Right lobe of liver (tissue), 6 donors: ENCODE results near the gene CAMK2D. TPM values are rescaled to one million over a fixed set of nuclear protein-coding genes. Genes with fewer than 3 reads are reported as not detected.

Experiments used
- ATAC-seq, 4 donors: fragments of 200-7000 bp; cut with Tn5 transposase; one replicate each; pipeline ENCODE4 v1.9.1; 2020; ENCODE audit warnings: mild to moderate bottlenecking in 4 of 4, moderate library complexity in 4 of 4
- DNase-seq, 3 donors: peaks; one replicate each; pipeline ENCODE4 v3.0.0-alpha.2; 2020
- H3K27ac ChIP-seq, 3 donors: fragments of 200-600 bp; one replicate each; pipeline ENCODE4 v1.8.0; 2022
- H3K27me3 ChIP-seq, 2 donors: fragments of 200-600 bp; one replicate each; pipeline ENCODE4 v1.8.0; 2022
- H3K36me3 ChIP-seq, 4 donors: fragments of 200-600 bp; sonication (generic) in 1 of 4; one replicate each; pipeline versions ENCODE4 v1.5.1 to v1.8.0; 2017 to 2022; ENCODE audit warnings: control low read depth in 1 of 4
- H3K4me1 ChIP-seq, 4 donors: fragments of 200-600 bp; sonication (generic) in 1 of 4; one replicate each; pipeline versions ENCODE4 v1.5.1 to v1.8.0; 2017 to 2022; ENCODE audit warnings: control low read depth in 1 of 4
- H3K4me3 ChIP-seq, 3 donors: fragments of 200-600 bp; one replicate each; pipeline ENCODE4 v1.8.0; 2022
- H3K9me3 ChIP-seq, 4 donors: fragments of 200-600 bp; sonication (generic) in 1 of 4; one replicate each; pipeline versions ENCODE4 v1.5.1 to v1.8.0; 2017 to 2022; ENCODE audit warnings: control low read depth in 1 of 4
- POLR2A ChIP-seq: fragments of 450-650 bp; IDR thresholded peaks from one replicate; pipeline ENCODE4 v1.6.1; 2017; ENCODE audit warnings: antibody characterized with exemption, mild to moderate bottlenecking
- WGBS: methylation state at CpG from one replicate; pipeline ENCODE4 v1.1.6; 2018; ENCODE audit warnings: low coverage, low lambda C conversion rate; ENCODE audit not compliant: insufficient coverage; ENCODE audit errors: missing lambda C conversion rate; 5-methylcytosine and 5-hydroxymethylcytosine counted together
- intact Hi-C, 2 donors: fragments of 100-400 bp; cut with DNase I; formaldehyde crosslinking; loops; one replicate each; pipeline versions ENCODE4 v1.11.2 to v1.14.1; 2022
- total RNA-seq, 6 experiments: library from RNA; depleted of rRNA in 2 of 6; stranded (reverse); fragments of >200 nt in 2 of 6; fragmentation: NEBNext Ultra II Directional in 3 of 6; extraction: Animal tissue kit (Norgen Biotek cat#: 25700) in 3 of 6; gene quantifications; one replicate each; pipeline versions ENCODE4 v1.1.0 to v1.2.4, GENCODE V29; 2016 to 2023
- TF ChIP-seq, protein P1 (sequence below), 4 donors: fragments of 200-600 bp in 3 of 4; fragments of 450-650 bp in 1 of 4; IDR thresholded peaks; one replicate each; pipeline versions ENCODE4 v1.5.1 to v1.8.0; 2016 to 2022; ENCODE audit warnings: antibody characterized with exemption in 4 of 4, mild to moderate bottlenecking in 2 of 4
- donor health status: DM: no; HTN: yes; CAD: no.
- donor health status: DM: no; HTN: no; CAD: no.
- donor health status: DM: no; HTN: no; CAD: no.
- donor health status: DM: no; HTN: yes; CAD: no.
- donor health status: DM: no; HTN: yes; CAD: no.

The CAMK2D gene
- total RNA-seq, 6 experiments from 2014 or later, result 17.0 to 30.6 (median 22.6) TPM

DNA sequence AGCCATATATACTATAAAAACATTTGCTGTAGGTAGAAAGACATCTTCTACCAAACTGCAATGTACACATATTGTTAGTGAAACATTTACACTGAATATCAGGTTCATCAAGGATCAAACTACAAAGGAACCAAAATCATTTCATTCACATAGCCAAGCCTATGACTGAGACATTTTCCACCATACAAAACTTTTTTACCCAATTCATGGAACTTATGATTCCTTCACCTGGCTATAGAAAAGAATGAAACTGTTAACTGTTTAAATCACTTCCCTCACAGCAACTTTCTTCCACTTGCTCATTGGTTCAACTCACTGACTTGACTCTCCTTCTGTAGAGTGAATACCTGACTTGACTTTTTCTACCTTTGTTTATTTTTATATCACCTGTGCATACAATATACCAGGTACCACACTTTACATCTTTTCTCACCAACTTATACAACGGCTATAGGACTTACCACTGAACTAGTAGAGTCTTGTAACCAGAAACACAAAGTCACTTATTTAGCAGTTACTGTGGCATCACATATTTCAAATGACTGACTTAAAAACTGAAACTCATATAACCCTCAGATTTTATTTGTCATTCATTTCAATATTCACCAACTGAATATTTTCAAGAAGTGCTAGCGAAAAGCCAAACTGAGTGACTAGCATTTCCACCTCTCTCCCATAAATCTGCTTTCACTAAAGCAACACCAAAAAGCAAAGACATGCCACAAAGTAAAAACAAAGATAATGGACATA lies 30.9 kb downstream of the CAMK2D start:
- 77% methylated on average over 2 of the region's 2 CpGs for WGBS
- no peak for TF ChIP-seq POLR2A
- TF ChIP-seq, protein P1, sequence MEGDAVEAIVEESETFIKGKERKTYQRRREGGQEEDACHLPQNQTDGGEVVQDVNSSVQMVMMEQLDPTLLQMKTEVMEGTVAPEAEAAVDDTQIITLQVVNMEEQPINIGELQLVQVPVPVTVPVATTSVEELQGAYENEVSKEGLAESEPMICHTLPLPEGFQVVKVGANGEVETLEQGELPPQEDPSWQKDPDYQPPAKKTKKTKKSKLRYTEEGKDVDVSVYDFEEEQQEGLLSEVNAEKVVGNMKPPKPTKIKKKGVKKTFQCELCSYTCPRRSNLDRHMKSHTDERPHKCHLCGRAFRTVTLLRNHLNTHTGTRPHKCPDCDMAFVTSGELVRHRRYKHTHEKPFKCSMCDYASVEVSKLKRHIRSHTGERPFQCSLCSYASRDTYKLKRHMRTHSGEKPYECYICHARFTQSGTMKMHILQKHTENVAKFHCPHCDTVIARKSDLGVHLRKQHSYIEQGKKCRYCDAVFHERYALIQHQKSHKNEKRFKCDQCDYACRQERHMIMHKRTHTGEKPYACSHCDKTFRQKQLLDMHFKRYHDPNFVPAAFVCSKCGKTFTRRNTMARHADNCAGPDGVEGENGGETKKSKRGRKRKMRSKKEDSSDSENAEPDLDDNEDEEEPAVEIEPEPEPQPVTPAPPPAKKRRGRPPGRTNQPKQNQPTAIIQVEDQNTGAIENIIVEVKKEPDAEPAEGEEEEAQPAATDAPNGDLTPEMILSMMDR (IDR thresholded peaks at IDR 0.05), result no peak

DNA sequence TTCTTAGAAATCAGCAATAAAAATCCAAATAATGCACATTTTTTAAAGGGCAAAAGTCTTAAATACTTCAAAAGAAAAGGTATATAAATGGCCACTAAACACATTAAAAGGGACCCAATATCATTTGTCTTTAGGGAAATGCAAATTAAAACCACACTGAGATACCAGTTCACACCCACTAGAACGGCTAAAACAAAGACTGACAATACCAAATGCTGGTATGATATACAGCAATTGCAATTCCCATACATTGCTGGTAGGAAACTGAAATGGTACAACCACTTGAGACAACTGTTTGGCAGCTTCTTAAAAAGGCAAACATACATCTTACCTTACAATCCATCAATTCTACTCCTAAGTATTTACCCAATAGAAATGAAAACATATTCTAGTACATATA lies 33.7 kb downstream of the CAMK2D start:
- 100% methylated on average over 1 of the region's 1 CpG for WGBS
- peaks cover 0 to 7% (median 0%) of the 10 kb centered on the region in 4 donors for H3K4me1 ChIP-seq
- H3K9me3 ChIP-seq, result no peaks in the 10 kb centered on the region
- intact Hi-C loops, result no loop called here
- no peak overlapping the region for H3K4me3 ChIP-seq
- H3K27me3 ChIP-seq, result no peaks in the 10 kb centered on the region
- no peaks in the 10 kb centered on the region for H3K36me3 ChIP-seq
- ATAC-seq (no peak), DNase-seq (no peak)
- H3K27ac ChIP-seq, result no peak overlapping the region
- TF ChIP-seq, protein P1 (IDR thresholded peaks at IDR 0.05), result no peak
- no peak for TF ChIP-seq POLR2A

More for the DNA sequence above, 30.9 kb downstream of the CAMK2D start:
- Histone ChIP-seq H3K4me1 (peaks cover 0 to 7% (median 0%) of the 10 kb centered on the region in 4 donors), H3K36me3 (no peaks in the 10 kb centered on the region), H3K27ac (no peak overlapping the region), H3K4me3 (no peak overlapping the region), H3K9me3 (no peaks in the 10 kb centered on the region), H3K27me3 (no peaks in the 10 kb centered on the region)
- no peak for ATAC-seq
- intact Hi-C loops, result no loop called here
- no peak for DNase-seq

DNA sequence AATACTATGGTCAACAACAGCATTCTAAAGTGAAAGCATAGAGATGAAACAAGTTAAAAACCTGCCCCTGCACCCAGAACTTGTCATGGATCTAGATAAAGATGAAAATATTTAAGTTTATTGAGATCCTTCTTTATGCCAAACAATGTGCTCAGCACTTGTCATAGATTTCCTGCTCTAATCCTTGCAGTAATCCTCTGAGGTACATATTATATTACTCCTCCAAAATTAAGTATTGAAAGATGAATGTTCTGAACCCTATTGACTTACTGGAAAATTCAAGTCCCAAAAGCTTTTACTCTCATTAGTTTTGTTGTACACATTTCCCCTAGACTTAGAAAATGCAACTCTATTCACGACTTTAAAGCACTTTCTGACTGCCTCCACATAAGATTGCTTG lies 35.6 kb downstream of the CAMK2D start:
- ATAC-seq (no peak), DNase-seq (no peak)
- Histone ChIP-seq H3K4me1 (peaks cover 0 to 7% (median 0%) of the 10 kb centered on the region in 4 donors), H3K36me3 (no peaks in the 10 kb centered on the region), H3K27ac (no peak overlapping the region), H3K27me3 (no peaks in the 10 kb centered on the region), H3K4me3 (no peak overlapping the region), H3K9me3 (no peaks in the 10 kb centered on the region)
- TF ChIP-seq POLR2A, result no peak
- TF ChIP-seq, protein P1 (IDR thresholded peaks at IDR 0.05), result no peak
- WGBS, result 78% methylated on average over 1 of the region's 1 CpG
- intact Hi-C loops, result no loop called here

DNA sequence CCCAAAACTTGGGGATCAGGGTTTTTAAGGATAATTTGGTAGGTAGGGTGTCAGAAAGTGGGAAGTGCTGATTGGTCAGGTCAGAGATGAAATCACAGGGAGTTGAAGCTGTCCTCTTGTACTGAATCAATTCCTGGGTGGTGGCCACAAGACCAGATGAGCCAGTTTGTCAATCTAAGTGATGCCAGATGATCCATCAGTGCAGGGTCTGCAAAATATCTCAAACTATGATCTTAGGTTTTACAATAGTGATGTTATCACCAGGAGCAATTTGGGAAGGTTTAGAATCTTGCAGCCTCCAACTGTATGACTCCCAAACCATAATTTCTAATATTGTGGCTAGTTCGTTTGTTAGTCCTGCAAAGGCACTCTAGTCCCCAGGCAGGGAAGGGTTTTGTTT lies 43.3 kb downstream of the CAMK2D start:
- no peak for ATAC-seq
- Histone ChIP-seq H3K27ac (no peak overlapping the region), H3K4me1 (no peaks in the 10 kb centered on the region), H3K4me3 (no peak overlapping the region), H3K36me3 (no peaks in the 10 kb centered on the region), H3K27me3 (no peaks in the 10 kb centered on the region), H3K9me3 (no peaks in the 10 kb centered on the region)
- TF ChIP-seq, protein P1 (IDR thresholded peaks at IDR 0.05), result no peak
- no peak for TF ChIP-seq POLR2A
- intact Hi-C loops, result no loop called here
- WGBS, result 100% methylated on average over 1 of the region's 1 CpG
- no peak for DNase-seq
